Stromal cell of bone marrow (primary cell): ENCODE measurements around the gene MBNL1.

Experiments used
- DNase-seq: peaks from one replicate; pipeline ENCODE4 v3.0.0-alpha.2; 2012; ENCODE audit warnings: low read depth

MBNL1 gene

DNA sequence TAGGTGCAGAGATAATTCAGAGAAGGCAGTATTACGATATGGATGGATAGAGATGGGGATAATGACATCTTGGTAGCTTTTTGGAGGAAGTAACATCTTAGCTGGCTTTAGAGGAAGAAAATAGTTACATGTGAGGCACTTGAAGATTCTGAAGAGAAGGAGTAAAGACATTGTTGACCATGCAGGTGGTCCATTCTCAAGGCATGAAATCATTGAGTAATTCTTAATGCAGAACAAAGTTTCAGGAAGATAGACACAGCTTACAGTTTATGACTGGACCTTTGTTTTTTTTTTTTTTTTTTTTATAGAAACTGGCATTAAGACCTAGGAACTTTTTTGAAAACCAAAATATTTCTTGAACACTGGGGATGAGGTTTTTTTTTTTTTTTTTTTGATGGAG, 28.2 kb downstream of the MBNL1 start:
- DNase-seq: no peak

DNA sequence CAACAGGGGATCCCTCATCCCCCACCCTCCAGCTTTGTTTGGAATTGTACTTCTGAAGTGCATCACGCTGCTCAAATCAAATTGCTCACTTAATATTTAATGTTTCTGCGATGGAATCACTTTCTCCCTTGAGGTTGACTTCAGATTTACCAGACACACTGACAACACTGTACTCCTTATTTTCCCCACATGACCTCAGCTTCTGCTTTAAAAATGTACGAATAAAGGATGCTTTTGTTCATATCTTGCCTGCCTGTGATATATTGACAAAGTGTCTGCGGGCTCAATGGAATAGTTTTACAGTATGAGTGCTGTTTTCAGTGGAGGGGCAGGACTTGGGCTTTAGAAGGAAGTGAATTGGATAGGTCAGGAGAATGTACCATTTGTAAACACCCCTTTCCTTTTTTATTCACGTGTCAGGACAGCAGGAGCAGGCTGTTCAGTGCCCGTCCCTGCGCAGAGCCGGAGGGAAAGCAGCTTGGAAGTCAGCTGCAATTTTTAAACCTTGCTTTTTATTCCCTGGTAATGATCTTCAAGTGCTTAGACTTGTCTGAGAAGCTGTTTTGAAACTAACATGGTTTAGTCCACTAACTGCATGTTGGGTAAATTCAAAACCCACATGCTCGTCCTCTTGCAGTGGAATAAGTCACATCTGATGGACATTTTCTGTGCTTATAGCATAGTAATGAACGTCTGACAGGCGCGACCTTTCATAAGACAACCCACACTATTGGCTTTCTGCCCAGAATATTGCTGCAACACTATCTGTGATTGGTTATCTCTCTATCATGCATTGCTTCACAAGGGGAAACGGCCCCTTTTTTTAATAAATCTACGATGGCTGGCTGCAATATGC, 29.9 kb downstream of the MBNL1 start:
- DNase-seq: peak; percentile 90

DNA sequence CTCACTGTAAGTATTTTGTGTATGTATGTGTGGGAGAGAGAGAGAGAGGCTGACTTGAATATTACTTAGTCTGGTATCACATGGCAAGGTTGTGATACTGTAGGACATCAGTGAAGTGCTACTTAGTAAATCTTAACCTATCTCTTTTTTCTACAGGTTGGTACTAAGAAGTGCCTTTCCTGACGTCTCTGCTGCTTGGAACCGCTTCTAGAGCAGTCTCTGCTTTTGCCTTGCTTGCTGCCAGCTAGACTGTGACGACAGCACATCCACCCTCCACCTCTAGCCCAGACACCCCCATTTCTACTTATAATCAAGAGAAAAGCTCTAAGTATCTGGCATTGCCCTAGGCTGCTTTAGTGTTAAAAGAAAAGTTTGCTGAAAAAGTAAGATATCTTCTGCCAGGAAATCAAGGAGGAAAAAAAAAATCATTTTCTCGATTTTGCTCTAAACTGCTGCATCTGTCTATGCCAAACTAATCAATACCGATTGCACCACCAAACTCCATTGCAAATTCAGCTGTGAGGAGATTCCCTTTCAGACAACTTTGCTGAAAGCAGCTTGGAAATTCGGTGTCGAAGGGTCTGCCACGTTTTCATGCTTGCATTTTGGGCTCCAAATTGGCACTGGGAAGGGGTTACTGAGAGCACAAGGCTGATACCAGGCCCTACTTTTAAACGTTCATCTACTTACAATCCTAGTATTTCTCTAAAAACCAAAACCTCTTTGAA, 30.7 kb downstream of the MBNL1 start:
- no peak for DNase-seq

DNA sequence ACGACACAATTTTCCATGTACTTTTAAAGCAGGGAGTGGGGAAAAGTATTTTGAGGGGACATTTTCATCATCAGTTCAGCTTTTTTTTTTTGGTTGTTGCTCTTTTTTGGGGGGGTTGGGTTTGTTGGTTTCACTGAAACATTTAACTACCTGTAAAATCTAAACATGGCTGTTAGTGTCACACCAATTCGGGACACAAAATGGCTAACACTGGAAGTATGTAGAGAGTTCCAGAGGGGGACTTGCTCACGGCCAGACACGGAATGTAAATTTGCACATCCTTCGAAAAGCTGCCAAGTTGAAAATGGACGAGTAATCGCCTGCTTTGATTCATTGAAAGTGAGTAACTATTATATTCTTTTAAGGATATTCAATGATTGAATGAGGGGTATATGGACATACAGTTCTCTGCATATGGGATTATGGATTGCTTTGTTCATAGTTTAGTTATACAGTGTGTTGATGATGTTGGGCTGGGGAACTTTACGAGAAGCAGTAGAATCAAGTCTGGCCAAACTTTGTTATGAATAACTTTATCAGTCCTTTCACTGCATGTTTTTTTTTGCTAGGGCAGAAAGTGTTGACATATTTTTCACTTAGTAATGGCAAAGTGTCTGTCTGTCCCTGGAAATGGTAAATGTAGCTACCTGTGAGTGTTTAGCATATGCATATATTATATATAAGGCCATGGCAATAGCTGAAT, 31.5 kb downstream of the MBNL1 start:
- DNase-seq: no peak

DNA sequence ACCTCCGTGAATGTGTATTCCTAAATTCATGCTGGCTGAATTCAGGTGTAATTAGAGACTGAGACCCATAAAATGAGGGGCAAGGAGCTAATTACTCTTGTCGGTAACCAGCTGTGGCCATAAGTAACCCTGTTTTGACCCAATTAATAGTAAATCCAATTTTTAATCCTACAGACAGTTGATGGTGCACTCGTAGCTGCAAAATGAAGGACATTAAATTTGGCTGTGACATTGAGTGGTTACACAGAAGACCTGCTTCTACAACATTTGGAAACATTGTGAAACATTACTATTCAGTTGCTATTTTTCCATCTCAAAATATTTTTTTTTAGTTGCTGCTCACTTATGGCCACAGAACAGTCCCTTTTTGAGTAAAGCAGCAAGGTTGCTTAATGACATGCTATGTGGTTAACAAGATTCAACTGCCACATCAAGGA, 33.0 kb downstream of the MBNL1 start:
- DNase-seq: no peak

DNA sequence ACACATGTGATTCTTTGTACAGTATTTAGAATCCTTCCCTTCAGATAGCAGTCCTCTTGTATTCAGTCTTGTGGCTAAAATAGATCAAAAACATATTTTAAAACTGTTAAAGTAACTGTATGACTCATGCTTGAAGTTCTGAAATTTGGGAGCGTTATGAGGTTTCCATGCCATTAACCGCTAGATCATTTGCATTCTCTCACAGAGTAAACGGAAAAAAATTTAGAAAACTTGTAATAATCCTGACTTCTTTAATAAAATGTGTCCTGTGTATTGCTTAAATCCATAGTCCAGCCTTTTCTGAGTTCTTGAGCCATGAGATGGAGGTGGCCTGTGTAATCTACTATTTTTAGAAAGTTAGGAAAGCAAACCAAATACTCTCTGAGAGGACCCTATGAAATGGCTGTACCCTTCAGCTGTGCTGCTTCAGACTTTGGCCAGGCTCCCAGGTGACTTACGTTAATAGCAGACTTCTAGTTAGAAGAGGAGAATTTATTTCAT, 33.8 kb downstream of the MBNL1 start:
- peak; percentile 83 for DNase-seq

DNA sequence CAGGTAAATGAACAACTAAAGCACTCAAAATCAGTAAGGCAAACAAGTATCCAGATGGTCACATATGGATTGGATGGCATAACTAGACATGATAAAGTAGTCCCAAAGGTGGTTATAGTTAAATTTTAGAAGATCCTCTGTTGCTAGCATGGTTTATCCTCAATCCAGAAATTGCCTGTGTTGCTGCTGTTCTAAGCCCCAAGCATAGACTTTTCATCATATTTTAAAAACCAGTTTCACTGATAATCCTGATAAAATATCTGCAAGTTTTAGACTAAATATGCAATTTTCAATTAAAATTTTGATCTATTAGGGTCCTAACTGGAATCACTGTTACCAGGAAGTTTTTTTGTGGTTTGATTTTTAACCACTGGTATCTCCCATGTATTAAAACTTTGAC, 35.4 kb downstream of the MBNL1 start:
- DNase-seq: no peak

DNA sequence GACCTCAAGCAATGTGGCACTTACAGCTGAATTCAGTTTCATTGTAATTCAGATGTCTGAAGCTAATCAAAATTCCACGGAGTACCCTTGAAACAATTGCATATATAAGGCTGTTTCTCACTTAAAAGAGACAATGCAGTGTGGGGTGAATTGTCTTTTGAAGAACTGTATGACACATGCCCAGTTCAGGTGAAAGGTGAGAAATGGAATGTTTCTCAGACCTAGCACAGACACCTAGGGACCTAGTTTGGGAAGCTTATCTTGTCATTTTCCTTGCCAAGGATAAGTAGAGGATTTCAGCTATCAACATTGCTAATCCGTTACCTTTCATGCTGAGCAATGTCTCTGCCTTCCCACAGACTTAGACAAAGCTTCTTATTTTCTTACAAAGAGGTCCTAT, 36.3 kb downstream of the MBNL1 start:
- no peak for DNase-seq

DNA sequence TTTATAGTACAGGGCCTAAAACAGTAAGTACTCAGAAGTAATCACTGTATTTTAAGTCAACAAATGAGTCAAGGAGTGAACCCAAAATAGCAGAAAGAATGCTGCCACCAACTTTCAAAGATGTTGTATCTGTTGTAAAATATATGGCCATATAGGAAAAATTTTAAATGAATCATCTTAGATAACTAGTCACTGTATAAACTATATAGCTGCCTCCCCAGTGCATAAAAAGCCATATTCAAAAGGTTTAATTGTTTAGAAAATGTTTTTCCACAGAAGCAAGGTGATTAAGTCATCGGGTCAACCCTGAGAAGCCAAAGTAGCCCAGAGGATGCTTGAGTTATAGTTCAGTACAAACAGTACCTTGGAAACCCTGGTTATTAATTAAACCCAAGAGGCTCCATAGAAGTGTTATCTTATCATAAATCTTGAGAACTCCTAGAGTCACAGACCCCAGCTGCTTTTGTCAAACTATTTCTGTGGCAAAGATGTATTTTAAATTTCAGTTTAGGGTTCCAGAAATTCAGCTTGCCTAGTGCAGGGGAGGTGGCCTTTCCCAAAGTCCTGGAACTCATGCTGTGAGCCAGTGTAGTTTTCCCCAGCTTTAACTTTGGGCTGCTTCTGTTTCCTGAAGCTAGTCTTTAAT, 39.2 kb downstream of the MBNL1 start:
- DNase-seq: no peak

DNA sequence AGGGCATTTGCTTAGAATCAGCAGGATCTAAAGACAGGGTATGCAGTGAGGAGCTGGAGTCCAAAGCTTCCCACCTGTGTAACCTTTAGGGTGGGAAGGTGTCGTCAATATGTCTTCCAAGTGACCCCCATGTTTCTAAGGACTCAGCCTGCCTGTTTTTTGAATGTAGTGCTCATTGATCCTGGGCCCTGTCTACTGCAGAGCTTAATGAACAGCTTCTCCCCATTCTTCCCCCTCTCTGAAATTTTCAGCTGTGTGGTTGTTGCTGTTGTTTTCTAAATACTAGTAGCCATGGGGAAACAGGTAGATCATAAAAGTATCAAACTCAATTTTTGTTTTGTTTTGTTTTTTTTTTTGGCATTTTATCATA, 39.7 kb downstream of the MBNL1 start:
- DNase-seq: no peak

DNA sequence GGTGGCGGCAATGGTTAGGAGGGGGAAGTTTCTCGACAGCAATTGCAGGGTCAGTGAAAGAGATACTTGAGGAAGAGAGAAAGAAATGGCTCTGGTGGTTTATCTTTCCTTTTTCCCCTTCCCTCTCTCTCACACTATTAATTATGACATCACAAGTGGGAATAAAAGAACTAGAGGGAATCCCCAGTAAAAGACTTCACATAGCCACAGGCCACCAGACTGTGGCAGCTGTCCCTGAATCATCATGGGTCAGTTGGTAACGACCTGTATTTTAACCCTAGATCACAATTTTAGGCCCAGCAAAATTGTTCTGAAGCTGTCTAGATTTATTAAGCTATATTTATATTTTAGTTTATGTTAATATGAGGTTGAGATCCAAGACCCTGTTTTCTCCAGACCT, 40.3 kb downstream of the MBNL1 start:
- no peak for DNase-seq

DNA sequence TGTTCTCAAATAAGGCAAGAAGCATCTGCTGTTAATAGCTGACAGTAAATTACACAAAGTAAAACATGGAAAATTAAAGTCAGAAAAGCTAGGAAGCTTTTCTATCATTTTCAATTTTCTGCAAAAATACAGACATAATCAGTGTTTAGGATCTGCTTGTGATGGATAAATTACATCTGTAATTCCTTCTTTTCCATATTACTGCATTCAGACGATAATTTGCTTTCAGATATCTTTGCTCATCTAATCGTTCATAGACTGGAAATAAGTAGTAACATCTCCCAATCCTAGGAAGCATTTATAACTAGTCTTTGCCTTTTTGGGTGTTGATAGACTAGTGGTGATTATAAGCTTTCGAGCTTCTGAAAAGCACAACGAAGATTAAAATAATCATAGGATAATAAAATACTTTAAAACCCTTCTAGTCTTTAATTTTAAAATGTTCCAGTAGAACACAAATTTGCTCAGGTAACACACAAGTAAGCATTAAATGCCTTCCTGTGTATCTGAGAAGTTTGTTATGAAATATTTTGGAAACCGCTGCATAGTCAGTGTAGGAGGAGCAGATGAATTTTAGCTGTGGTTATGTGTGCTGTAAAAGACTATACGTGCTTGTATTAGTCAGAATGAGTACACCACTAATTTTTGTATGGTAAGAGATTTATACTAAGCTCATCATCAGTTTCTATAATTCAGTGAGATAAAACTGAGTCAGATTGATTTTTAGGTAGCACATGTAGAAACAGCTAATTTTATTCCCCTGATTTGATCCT, 41.0 kb downstream of the MBNL1 start:
- DNase-seq: peak; percentile 47

DNA sequence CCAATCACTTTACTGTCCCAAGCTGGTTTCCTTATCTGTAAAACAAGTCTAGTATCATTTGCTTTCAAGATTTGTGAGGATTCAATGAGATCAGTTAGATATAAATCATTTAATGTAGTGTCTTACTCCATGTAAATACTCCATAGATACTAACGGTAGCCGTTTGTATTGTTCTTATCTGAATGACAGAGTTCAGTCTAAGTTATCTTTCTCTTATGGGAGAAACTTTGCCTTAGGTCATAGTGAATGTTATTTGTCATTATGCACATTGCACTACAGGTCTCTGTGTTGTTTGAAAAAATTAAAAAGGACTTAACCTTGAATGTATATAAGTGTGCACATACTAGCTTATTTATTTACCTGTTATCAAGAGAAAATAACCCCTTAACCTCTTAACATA, 44.7 kb downstream of the MBNL1 start:
- no peak for DNase-seq

DNA sequence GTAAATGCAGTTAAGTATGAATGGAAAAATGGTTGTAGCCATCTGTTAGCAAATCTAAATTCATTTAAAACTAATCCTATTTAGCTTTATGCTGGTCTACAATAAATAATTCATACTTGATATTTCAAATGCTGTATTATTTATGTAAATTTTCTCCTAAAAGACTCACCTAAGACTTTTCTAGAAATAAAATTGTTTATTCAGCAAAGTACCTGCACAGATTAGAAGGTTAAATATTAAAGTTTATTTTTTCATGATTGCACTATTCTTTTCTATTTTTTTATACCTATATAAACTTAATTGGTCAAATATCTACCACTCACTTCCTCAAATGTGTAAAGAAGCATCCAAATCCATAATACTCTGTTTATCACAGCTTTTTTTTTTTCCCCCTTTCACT, 45.2 kb downstream of the MBNL1 start:
- no peak for DNase-seq

DNA sequence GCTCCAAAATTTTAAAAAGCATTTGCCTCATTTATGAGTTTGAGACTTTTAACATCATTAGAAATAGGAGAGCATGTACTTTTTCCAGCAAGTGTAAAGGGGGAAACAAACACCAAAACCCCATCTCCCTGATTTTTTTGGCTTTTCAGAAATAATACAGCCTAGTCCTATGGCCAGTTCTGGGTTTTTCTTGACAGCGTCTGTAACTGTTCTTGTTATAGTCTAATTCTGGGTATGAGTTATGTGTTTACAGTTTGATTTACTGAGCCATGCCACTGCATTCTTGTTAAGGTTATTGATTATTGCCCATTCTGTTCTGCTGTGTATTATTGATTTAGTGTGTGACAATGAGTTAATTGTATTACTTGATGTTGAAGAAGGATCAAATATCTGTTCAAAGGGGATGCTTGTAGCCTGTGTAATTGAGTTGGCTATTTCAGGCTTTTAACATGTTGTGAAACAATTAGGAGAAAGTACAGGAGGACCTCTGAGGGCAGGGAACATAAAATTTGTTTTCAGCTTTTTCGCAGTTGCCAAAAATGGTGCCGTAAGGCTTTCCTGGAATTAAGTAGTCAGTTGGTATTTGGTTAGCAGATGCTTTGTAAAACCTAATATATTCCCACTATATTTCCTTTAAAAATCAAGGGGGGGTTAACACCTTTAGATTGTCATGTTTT, 46.1 kb downstream of the MBNL1 start:
- DNase-seq: no peak

DNA sequence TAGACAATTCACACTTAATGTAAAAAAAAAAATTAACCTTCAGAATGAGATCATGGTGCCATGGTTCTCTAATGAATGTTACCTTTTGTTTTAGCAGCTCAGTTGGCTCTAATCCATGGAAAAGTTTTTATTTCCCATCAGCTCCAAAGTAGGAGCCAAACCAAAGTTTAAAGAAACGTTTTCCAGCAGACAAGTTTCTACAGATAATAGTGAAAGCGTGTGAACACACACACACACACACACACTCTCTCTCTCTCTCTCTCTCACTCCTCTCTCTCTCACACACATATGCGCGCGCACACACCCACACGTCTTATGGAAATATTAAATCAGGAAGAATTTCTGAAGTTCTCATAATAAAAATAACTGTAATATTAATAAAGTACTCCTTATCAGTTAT, 46.9 kb downstream of the MBNL1 start:
- no peak for DNase-seq

DNA sequence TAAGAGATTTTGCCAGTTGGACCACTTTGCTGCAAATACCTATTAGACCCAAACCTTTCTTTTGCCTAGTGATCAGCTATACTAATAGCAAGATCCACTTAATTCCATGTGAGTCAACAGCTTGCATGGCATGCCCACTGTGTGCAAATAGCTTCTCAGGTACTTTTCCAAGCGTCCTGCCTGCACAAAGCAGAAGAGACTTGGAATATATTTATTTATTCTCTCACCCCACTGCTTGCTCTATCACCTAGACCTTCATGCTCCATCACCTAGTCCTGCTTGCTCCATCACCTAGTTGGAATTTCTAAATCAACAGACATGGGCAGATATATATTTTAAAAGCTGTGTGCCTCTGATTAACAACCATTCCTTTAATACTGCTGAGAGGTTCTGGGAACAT, 47.6 kb downstream of the MBNL1 start:
- no peak for DNase-seq

DNA sequence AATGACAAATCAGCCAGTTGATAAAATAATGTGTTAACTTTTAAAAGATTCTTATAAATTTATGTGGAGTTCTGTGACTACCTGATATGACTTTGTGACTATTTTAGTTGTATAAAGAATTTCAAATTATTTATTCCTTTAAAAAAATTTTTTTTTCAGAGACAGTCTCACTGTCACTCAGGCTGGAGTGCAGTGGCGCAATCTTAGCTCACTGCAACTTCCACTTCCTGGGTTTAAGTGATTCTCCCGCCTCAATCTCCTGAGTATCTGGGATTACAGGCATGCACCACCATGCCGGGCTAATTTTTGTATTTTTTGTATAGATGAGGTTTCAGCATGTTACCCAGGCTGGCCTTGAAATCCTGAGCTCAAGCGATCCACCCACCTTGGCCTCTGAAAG, 48.5 kb downstream of the MBNL1 start:
- no peak for DNase-seq

DNA sequence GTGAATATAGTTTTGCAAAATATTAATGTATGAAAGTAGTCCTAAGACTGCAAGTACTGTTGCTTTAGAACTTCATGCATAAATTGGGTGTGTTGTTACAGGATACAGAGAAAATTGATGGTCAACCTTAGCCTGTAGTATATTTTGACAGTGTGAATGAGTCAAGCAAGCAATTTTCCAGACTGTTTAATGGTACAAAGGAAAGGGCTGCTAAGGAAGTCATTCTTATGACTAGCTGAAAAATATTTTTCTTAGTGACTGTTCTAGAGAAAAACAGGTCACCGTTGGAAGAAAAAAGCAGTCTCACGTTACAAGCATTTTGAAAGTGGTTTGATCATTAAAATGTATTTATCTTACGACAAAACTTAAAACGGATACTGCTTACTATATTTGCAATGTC, 49.2 kb downstream of the MBNL1 start:
- peak; percentile 59 for DNase-seq

DNA sequence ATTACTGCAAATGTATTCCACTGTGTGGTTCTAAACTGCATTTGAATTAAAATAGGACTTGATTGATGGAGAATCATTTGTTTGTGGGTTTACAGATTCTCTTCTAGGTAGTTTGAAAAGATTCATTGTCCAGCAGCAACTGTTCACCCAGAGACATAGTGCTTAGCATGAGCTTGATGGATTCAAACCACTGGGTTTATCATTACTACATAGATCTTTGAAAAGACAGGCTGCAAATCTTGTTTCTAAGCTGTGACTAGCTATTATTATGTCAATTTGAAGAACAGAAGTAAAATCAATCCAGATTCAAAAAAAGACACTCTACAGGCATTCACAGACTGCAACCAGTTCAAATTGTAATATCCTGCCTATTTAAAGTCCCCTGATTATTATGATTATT, 49.8 kb downstream of the MBNL1 start:
- DNase-seq: no peak

DNA sequence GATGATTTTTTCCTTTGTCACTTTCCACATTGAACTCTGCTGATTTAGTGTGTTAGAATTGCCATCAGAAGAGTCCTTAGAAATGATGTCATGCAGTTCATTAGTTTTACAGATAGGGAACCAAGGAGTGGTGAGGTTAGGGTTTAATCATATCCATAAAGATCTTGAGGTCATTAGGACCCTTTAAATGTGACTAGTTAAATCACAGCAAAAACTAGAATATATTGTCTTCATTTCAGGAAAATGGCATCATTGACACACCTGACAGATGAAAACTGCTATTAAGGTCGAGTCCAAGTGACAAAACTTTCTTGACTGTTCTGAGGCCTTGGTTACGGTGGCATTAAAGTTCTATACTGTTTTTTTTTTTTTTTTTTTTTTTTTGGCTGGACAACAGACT, 50.5 kb downstream of the MBNL1 start:
- DNase-seq: no peak
